ENCODE data around the gene PLCXD1.
"Not testable (repeated sequence)": the region's sequence is repeated elsewhere in the genome, so short reads cannot be mapped to it uniquely, and the experiment has no call there.

PLCXD1 gene

DNA sequence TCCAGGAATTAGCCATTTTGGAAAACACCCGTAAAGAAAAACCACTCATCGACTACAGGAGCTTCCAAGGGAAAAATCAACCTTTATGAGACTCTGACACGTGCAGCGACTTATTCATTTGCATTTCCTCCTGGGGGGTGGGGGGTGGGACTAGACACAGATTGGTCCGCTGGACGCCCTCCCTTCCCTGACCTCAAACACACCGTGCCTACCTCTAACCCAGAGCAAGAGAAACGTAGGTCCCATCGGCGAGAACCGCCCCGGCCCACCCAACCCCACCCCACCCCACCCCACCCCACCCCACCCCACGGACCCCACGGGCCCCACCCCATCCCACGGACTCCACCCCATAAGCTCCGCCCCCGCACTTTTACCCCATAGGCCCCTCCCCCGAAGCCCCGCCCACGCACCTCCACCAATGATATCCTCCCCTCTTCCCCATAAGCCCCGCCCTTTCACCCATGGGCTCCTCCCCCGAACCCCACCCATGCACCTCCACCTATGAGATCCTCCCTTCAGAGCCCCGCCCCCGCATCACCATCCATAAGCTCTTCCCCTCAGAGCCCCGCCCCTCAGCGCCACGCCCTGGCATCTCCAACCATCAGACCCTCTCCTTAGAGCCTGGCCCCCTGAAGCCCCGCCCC is 36.4 kb downstream of the PLCXD1 start:
- no peak for ATAC-seq

DNA sequence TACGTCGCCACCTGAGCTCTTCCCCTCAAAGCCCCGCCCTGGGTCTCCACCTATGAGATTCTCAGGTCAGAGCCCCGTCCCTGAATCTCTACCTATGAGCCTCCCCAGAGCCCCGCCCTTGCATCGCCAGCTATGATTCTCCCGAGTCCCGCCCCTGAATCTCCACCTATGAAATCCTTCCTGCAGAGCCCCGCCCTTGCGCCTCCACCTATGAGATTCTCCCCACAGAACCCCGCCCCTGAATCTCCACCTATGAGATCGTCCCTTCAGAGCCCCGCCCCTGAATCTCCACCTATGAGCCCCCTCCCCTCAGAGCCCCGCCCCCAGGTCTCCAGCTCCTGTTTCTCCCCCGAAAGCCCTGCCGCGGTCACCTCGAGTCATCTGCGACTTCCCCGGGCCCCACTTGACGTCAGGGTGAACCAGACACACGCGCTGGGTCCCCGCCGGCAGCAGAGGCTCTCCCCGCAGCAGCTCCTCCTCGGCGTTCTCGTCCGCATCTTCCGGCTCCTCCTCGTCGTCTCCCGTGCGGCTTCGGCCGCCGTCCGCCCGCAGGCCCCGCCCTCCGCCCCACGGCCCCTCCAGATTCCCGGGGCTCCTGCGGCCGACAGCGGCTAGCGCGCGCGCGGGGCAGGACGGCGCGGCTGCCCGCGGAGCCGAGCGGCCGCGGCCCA is 37.0 kb downstream of the PLCXD1 start:
- peak; percentile 59 to 65 for ATAC-seq

DNA sequence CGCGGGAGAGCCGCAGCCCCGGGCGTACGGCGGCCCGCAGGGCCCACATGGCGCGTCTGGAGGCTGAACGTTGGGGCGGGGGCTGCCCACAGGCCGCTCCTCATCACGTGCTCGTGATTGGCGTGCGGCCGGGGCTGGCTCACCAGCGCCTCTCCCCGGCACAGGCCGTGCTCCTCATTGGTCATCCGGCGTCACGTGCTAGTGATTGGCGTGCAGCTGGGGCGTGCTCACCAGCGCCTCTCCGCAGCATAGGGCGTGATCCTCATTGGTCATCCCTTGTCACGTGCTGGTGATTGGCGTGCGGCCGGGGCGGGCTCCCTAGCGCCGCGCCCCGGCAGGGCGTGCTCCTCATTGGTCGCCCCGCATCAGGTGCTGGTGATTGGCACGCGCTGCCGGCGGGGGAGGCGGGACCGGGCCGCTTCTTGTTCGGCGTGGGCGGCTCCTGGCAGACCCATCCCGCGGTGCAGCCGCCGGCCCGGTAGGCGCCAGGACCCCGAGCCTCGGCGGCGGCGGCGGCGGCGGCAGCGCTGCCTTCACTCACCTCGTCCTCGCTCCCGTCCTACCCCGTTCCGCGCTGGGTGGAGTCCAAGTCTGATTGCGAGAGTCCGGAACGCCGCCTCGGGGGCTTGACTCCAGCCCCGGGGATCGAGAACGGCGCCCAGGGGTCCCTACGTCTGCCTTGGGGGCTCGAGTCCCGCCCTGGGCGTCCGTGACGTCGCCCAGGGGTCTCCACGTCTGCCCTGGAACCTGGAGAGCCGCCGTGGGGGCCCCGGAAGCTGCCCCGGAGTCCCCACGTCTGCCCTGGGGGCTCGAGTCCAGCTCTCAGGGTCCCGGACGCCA is 37.8 kb downstream of the PLCXD1 start, which contains the start of gene GTPBP6:
Gene GTPBP6 (minus strand): TSS at position 58 of the 840 bp plus-strand sequence. CDS start 9 bp downstream, at position 49.
- ATAC-seq, result peak; percentile 82 to 84

DNA sequence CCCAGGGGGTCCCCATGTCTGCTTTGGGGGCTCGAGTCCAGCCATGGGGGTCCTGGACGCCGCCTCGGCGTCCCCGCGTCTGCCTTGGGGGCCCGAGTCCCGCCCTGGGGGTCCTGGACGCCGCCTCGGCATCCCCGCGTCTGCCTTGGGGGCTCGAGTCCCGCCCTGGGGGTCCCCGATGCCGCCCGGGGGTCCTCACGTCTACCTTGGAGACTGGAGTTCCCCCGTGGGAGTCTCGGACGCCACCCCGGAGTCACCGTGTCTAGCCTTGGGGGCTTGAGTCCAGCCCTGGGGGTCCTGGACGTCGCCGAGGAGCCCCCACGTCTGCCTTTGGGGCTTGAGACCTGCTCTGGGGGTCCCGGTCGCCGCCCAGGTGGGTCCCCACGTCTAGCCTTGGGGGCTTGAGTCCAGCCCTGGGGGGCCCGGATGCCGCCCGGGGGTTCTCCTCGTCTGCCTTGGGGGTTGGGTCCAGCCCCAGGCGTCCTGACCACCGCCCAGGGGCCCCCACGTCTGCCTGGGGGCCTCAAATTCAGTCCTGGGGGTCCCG is 38.5 kb downstream of the PLCXD1 start:
- no peak for ATAC-seq

DNA sequence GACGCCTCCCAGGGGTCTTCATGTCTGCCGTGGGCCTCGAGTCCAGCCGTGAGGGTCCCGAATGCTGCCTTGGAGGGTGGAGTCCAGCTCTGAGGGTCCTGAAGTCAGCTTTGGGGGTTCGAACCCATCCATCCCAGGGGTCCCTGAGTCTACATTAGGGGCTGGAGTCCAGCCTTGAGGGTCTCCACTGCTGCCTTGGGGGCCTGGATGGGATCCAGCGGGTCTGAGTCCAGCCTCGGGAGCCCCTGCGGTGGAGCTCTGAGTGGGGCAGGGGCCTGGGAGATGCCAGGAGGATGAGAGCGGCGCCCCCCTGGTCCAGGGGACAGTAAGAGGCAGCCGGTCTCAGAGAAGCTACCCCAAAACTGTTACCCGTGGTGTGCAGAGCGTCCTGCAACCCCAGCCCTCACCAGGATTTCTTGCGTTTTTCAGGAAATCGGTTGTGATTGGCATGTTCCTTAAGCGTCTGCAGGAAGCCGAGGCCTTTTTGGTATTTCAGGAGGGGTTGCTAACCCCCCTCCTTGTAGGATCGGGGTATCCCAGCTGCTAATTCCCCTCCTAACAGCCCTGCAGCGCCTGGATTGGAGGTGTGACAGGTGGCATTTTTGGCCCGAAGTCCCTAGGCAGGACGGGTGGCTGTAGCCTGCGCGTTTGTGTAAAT is 39.1 kb downstream of the PLCXD1 start:
- no peak for ATAC-seq

DNA sequence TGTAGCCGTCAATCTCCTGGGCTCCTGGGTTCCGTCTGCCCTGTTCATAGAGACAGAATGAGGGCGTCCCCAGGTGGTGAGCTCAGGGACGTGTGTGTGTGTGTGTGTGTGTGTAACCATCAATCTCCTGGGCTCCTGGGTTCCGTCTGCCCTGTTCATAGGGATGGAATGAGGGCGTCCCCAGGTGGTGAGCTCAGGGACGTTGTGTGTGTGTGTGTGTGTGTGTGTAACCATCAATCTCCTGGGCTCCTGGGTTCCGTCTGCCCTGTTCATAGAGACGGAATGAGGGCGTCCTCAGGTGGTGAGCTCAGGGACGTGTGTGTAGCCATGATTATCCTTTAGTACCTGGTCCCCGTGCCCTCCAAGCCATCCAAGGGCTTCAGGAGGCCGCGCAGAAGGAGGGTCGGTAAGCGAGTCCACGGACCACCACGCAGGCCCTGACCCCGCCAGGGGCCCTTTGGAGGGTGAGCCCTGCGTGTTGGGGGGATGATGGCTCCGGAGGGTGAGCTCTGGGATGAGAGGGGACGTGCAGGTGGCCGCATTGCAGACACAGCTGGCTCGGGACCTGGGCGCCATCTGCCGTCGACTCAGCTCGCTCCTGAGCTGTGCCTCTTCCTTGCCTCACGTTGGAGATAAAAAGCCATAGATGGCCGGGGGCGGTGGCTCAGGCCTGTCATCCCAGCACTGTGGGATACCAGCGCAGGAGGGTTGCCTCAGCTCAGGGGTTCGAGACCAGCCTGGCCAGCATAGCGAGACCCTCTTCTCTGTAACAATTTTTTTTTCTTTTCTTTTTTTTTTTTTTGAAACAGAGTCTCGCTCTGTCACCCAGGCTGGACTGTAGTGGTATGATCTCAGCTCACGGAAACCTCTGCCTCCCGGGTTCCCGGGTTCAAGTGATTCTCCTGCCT is 42.8 kb downstream of the PLCXD1 start:
- ATAC-seq, result peak in 1 of 2 donors; percentile 52

DNA sequence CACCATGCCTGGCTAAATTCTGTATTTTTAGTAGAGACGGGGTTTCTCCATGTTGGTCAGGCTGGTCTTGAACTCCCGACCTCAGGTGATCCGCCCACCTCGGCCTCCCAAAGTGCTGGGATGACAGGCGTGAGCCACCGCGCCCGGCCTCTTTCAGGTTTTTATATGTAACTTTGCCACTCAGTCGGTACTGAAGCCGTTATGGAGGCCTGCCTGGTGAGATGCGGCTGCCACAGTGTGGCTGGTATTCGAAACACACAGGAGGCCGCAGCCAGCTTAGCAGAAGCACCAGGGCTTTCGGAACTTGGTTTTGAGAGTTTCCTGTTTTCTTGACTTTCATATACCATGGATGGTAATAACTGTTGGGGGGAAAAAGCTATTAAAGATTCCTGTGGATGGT is 43.5 kb downstream of the PLCXD1 start:
- not testable (repeated sequence) for ATAC-seq

DNA sequence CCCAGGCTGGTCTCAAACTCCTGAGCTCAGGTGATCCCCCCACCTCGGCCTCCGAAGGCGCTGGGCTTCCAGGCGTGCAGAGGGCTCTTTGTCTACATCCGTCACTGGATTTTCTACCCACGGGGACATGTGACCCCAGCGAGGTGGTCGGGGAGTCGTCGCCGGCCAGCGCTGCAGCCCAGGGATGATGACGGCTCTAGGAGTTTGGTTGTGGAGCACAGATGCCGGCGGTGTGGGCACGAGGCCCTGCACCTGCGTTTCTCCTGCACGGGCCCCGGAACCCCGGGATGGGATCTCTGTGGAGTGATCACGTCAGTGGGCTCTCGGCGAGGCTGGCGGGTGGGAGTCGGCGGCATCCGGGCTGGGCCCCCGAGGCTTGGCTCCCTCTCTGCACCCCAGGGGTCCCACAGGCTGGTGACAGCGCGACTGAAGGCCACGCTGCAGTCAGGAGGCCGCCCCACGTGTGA is 46.5 kb downstream of the PLCXD1 start:
- no peak for ATAC-seq

DNA sequence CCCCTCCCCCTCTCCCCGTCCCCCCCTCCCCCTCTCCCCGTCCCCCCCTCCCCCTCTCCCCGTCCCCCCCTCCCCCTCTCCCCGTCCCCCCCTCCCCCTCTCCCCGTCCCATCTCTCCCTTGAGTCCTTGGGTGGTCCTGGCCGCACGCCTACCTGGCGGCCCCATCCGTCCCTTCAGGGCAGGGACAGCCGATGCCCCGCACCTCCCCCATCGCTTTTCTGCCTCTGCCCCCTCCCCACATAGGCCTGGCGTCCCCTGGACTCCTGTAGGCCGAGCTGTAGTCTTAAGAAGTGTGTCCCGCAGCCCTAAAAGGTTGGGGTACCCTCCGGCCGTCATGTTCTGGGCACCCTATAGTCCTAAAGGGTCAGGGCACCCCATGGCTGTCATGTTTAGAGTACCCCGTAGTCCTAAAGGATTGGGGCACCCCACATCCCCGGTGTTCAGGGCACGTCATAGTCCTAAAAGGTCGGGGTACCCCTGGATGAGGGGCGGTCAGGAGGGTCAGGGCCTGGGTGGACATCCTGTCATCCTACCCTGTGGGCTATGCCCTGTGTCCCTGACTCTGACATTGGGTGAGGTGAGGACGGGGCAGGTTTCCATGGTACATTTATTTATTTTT is 48.2 kb downstream of the PLCXD1 start:
- ATAC-seq, result no peak

DNA sequence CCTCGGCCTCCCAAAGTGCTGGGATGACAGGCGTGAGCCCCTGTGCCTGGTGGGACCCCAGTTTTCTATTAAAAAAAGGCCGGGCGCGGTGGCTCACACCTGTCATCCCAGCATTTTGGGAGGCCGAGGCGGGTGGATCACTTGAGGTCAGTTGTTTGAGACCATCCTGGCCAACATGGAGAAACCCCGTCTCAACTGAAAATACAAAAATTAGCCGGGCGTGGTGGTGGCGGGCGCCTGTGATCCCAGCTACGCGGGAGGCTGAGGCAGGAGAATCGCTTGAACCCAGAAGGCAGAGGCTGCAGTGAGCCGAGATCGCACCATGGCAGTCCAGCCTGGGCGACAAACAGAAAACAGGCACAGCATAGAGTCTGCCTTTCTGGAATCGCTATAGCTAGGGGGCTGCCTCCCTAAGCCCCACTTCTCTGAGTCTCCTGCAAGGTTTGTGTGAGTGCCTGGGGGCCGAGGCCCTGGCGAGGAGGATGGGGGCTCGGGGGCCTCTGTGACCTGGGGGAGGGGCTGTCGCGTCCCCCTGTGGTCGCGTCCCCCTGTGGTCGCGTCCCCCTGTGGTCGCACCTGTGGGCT is 49.1 kb downstream of the PLCXD1 start:
- not testable (repeated sequence) for ATAC-seq

DNA sequence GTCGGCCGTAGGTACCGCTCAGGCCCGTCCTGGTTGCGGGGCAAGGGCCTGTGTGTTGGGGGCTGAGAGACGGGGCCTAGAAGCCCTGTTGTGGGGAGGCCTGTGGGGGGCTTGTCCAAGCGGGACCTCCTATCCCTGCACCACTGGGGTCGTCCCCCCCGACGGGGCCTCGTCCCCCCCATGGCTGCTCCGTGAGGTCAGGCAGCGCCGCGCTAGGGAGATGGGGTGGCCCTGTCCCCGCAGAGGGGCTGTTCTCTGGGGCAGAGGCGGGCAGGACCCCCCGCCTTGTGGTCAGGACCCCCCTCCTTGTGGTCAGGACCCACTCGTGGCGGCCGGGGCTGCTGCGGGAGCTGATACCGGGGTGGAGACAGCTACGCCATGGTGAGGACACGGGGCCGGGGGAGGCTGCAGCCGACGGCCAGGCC is 49.6 kb downstream of the PLCXD1 start:
- ATAC-seq, result no peak

DNA sequence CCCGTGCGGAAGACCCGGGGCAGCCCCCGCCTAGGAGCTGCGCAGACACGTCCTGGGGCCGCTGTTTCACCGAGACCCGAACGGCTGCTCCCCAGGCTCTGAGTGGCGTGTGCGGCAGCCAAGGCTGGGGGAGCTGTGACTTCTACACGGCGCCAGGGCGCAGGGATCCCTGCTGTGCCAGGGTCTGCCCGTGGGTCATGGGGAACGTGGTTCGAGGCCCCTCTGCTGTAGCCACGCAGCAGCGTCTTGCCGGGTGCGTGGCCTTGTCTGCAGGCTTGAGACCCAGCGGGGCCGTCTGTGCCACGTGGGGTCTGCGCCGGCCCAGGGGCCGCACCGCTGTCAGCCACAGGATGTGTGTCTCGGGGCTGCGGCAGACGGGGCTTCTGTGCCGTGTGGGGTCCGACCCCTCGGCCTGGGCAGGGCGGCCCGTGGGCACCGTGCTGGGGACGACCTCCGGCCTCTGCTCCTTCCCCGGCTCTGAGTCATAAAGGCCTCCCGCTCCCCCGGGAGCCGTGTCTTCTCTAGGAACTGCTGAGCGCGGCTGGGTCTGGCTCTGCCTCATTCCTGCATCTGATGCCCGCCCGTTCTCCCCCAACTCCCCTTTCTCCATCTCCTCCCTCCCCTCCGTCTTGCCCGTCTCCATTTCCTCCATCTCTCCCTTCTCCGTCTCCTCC is 50.1 kb downstream of the PLCXD1 start:
- peak; percentile 38 to 68 for ATAC-seq

DNA sequence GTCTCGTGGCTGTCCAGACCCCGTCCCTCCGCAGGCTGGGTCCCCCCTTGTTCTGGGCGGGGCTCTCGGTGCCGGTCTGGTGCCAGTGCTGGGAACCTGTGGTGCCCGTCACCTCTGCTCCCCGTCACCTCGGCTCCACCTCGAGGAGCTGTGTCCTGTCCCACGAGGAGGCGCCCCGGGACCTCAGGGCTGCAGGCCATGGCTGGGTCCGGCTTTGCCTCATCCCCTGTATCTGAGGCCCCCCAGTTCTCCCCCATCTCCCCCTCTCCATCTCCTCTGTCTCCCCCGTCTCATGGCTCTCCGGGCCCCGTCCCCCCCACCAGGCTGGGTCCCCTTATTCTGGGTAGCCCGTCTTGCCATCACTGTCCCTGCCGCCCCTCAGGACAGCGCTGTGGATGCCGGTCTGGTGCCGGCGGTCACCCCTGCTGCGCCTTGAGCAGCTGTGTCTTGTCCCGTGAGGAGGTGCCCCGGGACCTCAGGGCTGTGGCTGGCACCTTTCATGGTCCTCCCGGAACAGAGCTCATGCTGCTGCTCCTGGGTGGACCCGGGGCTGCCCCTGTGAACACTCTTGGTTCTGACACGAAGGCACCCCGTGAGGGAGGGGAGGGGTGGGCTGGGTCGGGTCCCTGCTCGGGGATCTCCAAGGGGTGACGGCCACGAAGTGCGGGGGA is 50.8 kb downstream of the PLCXD1 start:
- no peak for ATAC-seq

DNA sequence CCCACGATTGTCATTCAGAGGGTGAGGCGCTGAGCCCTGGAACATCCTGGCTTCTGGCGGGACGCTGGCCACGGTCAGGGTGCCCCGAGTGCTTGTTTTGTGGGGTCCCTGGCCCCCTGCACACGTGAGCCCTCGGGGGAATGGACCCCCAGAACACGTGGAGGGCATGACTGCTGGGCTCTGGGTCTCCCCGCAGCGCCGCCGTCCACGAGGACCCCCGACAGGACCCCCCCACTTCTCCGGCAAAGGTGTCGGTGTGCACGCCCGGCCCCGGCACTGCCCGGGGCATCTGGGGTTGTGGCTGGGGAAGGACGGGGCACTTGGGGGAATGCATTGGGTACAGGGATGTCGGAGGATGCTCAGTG is 51.3 kb downstream of the PLCXD1 start:
- ATAC-seq, result no peak

DNA sequence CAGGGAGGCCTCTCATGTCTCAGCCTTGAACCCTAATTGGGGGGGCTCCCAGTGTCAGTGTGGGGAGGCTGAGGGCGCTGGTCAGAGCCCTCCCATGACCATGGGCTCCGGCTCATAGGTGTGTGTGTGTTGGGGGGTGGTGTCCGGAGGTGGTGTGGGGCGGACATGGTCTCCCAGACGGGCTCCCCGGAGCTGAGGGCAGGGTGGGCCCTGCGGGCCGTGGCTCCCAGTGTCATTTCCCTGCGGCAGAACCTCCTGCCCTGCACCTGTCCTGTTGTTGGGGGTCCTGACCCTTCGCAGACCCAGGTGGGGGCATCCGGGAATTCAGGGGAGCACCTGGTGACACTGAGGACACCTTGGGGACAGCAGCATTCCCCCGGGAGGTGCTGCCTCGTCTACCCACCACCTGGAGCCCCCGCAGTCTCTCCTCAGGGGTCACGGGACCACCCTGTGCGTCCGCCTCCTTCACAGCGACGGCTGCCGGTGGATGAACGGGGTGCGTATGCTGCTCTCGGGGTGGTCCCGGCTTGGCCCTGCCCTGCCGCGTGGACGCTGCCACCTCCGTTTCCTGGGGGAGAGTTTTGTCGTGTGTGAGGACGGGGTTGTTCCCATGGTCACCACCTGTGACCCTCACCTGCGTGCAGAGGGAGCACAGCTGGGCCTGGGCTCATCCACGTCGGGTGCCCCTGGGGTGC is 51.9 kb downstream of the PLCXD1 start:
- ATAC-seq, result no peak

DNA sequence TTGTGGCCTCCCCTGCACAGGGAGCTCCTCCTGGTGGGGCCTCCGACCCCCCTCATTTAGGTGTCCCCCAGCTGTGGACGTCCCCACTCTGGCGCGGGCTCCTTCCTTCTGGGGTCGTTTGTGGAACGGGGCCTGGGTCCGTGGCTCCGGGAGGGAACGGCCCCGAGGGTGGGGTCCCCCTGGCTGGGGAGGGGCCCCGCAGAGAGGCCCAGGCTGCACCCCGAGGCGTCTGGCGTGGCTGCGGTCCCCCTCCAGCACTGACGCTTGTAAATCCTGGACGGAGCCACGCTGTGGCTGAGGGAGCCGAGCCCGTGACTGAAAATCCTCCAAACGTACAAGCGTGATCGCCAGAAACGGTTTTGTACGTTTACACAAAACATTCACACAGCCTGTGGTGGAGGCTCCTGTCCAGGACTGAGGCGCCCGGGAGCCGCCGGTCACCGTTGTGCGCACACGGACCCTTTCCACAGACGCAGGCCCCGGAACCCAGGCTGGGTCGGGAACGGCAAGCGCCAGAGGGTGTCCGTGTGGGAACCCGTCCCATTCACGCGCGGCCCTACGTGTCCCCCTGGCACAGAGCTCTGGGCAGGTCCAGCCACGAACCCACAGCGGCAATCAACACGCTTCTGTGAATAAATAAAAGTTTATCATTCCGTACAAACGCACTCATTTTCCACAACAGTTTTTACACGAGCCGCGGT is 52.6 kb downstream of the PLCXD1 start:
- ATAC-seq, result no peak

DNA sequence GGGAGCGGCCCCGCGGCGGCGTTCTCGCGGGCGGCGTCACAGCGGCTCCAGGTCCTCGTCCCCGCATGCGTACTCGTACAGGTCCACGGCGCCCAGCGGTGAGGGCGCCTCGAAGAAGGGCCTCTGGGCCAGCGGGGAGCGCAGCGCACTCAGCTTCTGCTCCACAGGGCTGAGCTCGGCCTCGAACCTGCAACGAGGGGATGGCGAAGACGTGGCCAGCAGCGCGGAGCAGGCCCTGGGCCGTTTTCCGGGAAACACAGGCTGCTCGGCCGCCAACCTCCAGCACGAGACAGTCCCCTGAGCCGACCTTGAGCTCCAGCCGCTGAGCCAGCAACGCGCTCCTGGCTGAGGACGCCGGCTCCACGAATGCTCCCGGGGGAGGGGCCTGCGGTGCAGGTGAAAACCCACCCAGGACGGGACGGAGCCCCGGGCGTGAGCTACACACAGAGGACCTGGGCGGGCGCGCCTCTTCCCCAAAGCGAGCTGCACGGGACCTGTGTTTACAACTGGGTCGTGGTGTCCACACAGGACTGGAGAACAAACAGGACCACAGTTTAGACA is 53.2 kb downstream of the PLCXD1 start:
- no peak for ATAC-seq

Data from activated CD4-positive, CD25-positive, alpha-beta regulatory T cell treated with anti-CD3 and anti-CD28 coated beads, Interleukin-2, amount 50 U/mL, for 24 hours (primary cell).